ENCODE data around the gene SLAMF7. TPM values are rescaled to one million over a fixed set of nuclear protein-coding genes. Genes with fewer than 3 reads are reported as not detected.

SLAMF7 gene
- total and polyA plus RNA-seq, 10 of the 15 experiments (the other 5 are each of a cell fraction or from before 2014, with no cell fraction given) = 66.6 to 284 (median 108) TPM

GRCh38 chr1:160710517-160711252 is 28.4 kb upstream of the SLAMF7 start:
- RAD21 ChIA-PET (ENCODE audit: unreplicated experiment) = interaction anchor here (0.8 to 4.9 kb wide), 14 partner anchors 8 to 161 kb away, joined by 3 to 74 read pairs (median 8); partner anchors contain the start of genes SLAMF1 and SLAMF7
- FAIRE-seq = no peak
- Histone ChIP-seq H3K27me3 (replicated peaks in 1 of 2; ENCODE audit: control insufficient read depth in 2 of 2, insufficient read depth in 2 of 2, low read length in 1 of 2) (no peaks in the 10 kb centered on the region), H2AFZ (ENCODE audit: control insufficient read depth, low read depth, low read length) (no peak overlapping the region), H3K9me3 (replicated peaks; ENCODE audit: control insufficient read depth, insufficient read depth, low read length) (no peaks in the 10 kb centered on the region), H3K79me2 (ENCODE audit: control insufficient read depth, insufficient read depth, low read length) (peaks cover 75% of the 10 kb centered on the region), H3K4me3 (peak overlapping the region; percentile 93), H3K9ac (ENCODE audit: control insufficient read depth, insufficient read depth, low read length) (peak overlapping the region; percentile 100), H3K4me2 (ENCODE audit: control insufficient read depth, insufficient read depth) (peak overlapping the region; percentile 88), H3K36me3 (ENCODE audit: control insufficient read depth in 2 of 2, insufficient read depth in 2 of 2, low read length in 1 of 2) (no peaks in the 10 kb centered on the region; a peak in 2 of 4 replicates), H3K4me1 (ENCODE audit: control insufficient read depth, insufficient read depth, low read length) (peaks cover 18% of the 10 kb centered on the region), H3K27ac (ENCODE audit: control insufficient read depth, insufficient read depth) (peak overlapping the region; percentile 100), H4K20me1 (ENCODE audit: control insufficient read depth, insufficient read depth) (no peaks in the 10 kb centered on the region)
- BruUV-seq (replicated peaks) = no TSS peak
- in situ Hi-C loops (cut with MboI) (no loop called here), intact Hi-C loops (cut with micrococcal nuclease; ENCODE audit: unreplicated experiment) (loop anchor here (1.0 to 5.0 kb wide), 2 partner anchors 31 to 33 kb away; no protein-coding TSS in a partner anchor)
- POLR2A ChIA-PET = interaction anchor here (0.6 to 5.8 kb wide), 12 partner anchors 15 to 142 kb away, joined by 3 to 73 read pairs (median 6); partner anchors contain the start of genes LY9 and SLAMF1
- peak; percentile 10 for ATAC-seq
- SMC1A ChIA-PET (ENCODE audit: uncharacterized antibody, unreplicated experiment) = interaction anchor here (0.9 to 7.1 kb wide), 17 partner anchors 10 to 161 kb away, joined by 3 to 149 read pairs (median 9); partner anchors contain the start of genes CD244, SLAMF1 and SLAMF7
- no peak for DNase-seq (ENCODE audit: low read depth, low spot score)
- CTCF ChIA-PET = interaction anchor here (0.7 to 6.8 kb wide), 13 partner anchors 14 to 241 kb away, joined by 3 to 102 read pairs (median 8); no protein-coding TSS in a partner anchor
- 0% methylated on average over 4 of the region's 4 CpGs for WGBS (ENCODE audit: insufficient coverage, insufficient replicate concordance, low lambda C conversion rate, missing lambda C conversion rate)
- TF ChIP-seq MTA3 (IDR thresholded peaks at IDR 0.05; ENCODE audit: borderline replicate concordance, low read length) (peak; percentile 63), PML (IDR thresholded peaks at IDR 0.05; ENCODE audit: low read length) (peak; percentile 47; the same call in 1 of the 2 replicates), RCOR1 (conservative IDR thresholded peaks at IDR 0.05; ENCODE audit: low read depth, low read length) (no peak), HCFC1 (IDR thresholded peaks at IDR 0.05; ENCODE audit: low read length) (no peak), MLLT1 (IDR thresholded peaks at IDR 0.05) (peak; percentile 54), RELB (IDR thresholded peaks at IDR 0.05; ENCODE audit: low read depth) (no peak), CHD1 (IDR thresholded peaks at IDR 0.05; ENCODE audit: low read depth, low read length) (peak; percentile 45; the same call in 1 of the 2 replicates), POLR2A (IDR thresholded peaks at IDR 0.05; ENCODE audit: low read depth, low read length) (peak; percentile 22; the same call in 1 of the 2 replicates), MTA2 (IDR thresholded peaks at IDR 0.05; ENCODE audit: low read depth) (no peak), NR2C1 (IDR thresholded peaks at IDR 0.05) (no peak), WRNIP1 (IDR thresholded peaks at IDR 0.05; ENCODE audit: borderline replicate concordance, low read depth, low read length) (0 out of 2 replicates have a peak, but pooled peaks have one; percentile 35), CEBPB (IDR thresholded peaks at IDR 0.05; ENCODE audit: borderline replicate concordance in 1 of 2, low read depth in 2 of 2, low read length in 2 of 2) (no peak), E4F1 (IDR thresholded peaks at IDR 0.05; ENCODE audit: borderline replicate concordance, partially characterized antibody) (no peak), SMAD5 (IDR thresholded peaks at IDR 0.05; ENCODE audit: low read depth) (peak; percentile 65), POLR2AphosphoS5 (IDR thresholded peaks at IDR 0.05; ENCODE audit: low read length) (peak; percentile 21; the same call in 1 of the 2 replicates), NFIC (IDR thresholded peaks at IDR 0.05; ENCODE audit: low read depth, low read length) (0 out of 2 replicates have a peak, but pooled peaks have one; percentile 9), EZH2 (IDR thresholded peaks at IDR 0.05; ENCODE audit: borderline replicate concordance, control insufficient read depth, low read depth, low read length) (no peak), NR2F1 (conservative IDR thresholded peaks at IDR 0.05) (no peak)

Measured in GM12878 (cell line).